ENCODE data around the gene TENM3.
"Not testable (repeated sequence)": the region's sequence is repeated elsewhere in the genome, so short reads cannot be mapped to it uniquely, and the experiment has no call there.

TENM3 gene

DNA sequence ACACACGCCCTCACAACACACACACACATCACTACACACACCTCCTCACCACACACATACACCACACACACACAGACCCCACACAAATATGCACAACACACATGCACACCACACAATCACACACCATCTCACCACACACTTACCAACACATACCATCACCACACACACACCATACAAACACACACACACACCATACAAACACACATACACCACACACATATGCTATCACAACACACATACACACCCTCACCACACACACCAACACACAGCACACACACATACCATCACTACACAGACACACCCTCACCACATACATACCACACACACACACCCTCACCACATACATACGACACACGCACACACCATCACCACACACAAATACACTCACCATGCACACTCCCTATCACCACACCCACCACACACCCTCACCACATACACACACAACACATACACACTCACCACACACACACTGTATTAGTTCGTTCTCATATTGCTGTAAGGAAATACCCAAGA, 567.0 kb downstream of the TENM3 start:
- no peak for DNase-seq (ENCODE audit: low spot score)

DNA sequence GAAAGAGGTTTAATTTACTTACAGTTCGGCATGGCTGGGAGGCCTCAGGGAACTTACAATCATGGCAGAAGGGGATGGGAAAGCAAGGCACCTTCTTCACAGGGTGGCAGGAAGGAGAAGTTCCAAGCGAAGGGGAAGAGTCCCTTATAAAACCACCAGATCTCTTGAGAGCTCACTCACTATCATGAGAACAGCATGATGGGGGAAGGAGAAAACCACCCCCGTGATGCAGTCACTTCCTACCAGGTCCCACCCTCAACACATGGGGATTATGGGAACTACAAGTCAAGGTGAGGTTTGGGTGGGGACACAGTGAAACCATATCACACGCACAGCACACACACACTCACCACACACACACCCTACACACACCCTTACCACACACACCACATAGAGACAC, 569.7 kb downstream of the TENM3 start:
- DNase-seq (ENCODE audit: low spot score), result no peak

DNA sequence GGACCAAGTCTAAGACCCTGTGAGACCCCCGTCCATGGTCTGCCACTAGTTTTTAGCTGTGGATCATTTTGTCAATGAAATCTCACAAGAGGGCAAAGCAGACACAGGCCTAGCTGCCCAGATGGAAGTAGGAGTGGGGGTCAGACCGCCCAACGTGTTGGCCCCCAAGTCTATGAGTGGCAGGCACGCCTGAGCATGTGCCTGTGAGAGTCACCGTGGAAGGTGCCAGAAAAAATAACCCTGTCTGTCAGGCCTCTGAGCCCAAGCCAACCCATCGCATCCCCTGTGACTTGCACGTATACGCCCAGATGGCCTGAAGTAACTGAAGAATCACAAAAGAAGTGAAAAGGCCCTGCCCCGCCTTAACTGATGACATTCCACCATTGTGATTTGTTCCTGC, 570.9 kb downstream of the TENM3 start:
- DNase-seq (ENCODE audit: low spot score), result not testable (repeated sequence)

GRCh38 chr4:182818926-182819730, 575.9 kb downstream of the TENM3 start:
- DNase-seq (ENCODE audit: low spot score), result no peak

DNA sequence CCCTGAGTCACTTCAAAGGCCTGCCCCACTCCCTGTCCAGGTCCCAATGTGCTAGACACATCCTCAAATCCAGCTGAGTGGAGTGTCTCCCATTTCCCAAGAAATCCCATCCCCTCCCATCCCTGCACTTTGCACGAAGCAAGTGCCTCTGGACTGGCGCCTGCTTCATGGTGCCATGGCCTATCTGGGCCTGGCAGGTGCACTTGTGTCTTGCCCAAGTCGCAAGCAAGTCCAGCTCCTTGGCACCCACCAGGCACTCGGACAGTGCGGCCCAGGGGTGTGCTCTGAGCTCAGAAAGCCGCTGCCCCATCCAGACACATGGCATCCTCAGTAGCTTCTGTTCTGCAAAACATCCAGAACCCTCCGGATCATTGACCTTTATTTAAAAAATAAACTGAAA, 576.5 kb downstream of the TENM3 start:
- DNase-seq (ENCODE audit: low spot score), result no peak

DNA sequence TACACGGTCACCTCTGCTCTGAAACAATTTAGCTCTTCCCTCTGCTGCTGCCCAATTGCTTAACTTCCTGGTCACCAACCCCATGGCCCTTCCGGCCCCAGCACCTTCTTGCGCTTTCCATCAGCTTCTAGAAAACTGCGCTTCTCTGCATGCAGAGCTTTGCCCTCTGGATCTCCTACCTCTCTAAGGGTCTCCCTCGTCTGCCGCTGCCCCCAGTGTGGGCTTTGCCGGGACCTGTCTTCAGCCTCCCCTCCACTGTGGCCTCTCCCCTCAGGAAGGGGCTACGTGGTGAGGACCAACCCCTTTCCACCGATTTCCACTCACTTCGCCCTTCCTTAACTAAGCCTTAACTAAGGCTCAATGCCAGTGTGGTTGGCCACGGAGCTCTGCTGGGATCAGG, 579.4 kb downstream of the TENM3 start:
- DNase-seq (ENCODE audit: low spot score), result no peak

DNA sequence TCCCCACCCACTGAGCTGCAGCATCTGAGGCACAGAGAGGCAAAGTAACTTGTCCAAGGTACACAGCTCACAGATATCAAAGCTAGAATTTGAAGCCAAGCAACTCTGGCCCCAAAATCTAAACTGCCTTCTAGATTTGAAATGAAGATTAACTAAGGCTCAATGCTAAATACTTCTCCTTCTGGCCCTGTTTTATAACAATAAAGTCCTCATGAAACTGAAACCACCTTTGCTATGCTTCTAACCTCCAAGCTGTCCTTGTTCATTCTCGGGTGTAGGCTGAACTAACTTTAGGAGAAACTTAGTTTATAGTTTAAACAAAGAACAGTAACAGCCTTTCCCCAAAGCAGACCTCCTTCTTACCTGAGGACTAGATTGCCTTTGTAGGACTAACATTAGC, 580.4 kb downstream of the TENM3 start:
- no peak for DNase-seq (ENCODE audit: low spot score)

- no peak for DNase-seq (ENCODE audit: low spot score)
Observed at GRCh38 chr4:182825003-182825402, 581.8 kb downstream of the TENM3 start.

GRCh38 chr4:182825786-182826185, 582.6 kb downstream of the TENM3 start:
- no peak for DNase-seq (ENCODE audit: low spot score)

DNA sequence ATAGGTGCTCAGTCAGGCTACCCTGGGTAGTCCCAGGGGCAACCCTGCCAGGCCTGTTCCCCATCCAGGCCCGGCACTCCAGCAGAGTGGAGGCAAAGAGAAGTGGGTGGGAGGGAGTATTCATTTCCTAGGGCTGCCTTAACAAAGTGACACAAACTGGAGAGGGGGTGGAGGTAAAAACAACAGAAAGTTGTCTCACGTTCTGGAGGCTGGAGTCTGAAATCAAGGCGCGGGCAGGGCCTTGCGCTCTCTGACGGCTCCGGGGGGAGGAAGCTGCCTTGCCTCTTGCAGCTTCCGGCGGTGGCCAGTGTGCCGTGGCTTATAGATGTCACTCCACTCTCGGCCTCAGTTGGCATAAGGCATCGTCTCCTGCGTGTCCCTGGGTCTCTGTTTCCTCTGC, 583.2 kb downstream of the TENM3 start:
- peak; percentile 18 for DNase-seq (ENCODE audit: low spot score)

DNA sequence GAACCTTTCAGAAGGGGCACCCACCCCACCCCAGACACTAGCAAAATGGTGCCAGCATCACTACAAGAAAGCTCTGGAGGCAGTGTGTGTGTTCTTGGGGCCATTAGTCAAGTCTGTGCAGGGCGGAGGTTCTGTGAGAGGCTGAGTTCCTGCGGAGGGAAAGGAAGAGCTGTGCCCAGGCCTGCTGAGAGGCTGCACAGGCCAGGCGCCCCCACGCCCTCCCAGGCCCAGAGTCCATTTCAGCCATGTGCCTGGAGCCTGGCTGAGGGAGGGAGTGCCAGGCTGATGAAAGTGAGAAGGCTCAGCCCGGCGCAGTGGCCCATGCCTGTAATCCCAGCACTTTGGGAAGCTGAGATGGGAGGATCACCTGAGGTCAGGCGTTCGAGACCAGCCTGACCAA, 584.0 kb downstream of the TENM3 start:
- no peak for DNase-seq (ENCODE audit: low spot score)

DNA sequence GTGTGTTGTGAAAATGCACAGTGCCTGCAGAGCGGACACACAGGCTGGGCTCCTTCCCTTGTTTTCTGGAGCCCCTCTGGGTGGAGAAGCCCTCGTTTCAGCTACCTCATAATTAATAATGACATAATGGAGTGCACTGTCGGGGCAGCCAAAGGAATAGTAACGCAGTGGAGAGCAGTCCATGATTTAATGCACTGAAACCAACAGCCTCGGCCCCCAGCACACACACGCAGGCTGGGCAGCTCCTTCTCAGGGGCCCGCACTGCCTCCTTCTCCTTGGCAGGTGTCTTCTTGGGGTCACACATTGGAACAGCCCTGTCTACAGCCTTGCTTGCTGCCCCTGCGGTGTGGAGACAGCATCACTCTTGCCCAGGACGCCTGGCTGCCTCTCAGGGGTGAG, 584.8 kb downstream of the TENM3 start:
- no peak for DNase-seq (ENCODE audit: low spot score)

- DNase-seq (ENCODE audit: low spot score), result no peak
Observed at GRCh38 chr4:182828360-182829025, 585.3 kb downstream of the TENM3 start.

DNA sequence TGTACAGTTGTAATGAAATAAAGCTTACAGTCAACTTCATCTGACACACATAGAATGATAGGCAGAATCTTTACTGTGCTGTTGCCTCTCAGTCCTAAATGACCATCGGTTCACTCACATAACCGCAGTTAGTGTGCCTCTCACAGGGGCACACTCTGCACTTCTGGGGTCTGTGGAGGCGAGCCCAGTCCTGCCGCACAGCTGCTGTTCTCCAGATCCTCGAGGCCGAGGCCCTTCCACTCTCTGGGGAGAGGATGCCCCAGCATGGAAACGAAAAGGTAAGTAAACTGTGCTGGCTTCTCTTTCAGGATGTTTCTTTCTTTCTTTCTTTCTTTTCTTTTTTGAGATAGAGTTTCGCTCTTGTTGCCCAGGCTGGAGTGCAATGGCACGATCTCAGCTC, 586.0 kb downstream of the TENM3 start:
- no peak for DNase-seq (ENCODE audit: low spot score)

- DNase-seq (ENCODE audit: low spot score), result no peak
Observed at GRCh38 chr4:182831376-182831775, 588.2 kb downstream of the TENM3 start.

GRCh38 chr4:182832352-182833120, 589.3 kb downstream of the TENM3 start:
- peak; percentile 68 for DNase-seq (ENCODE audit: low spot score)

DNA sequence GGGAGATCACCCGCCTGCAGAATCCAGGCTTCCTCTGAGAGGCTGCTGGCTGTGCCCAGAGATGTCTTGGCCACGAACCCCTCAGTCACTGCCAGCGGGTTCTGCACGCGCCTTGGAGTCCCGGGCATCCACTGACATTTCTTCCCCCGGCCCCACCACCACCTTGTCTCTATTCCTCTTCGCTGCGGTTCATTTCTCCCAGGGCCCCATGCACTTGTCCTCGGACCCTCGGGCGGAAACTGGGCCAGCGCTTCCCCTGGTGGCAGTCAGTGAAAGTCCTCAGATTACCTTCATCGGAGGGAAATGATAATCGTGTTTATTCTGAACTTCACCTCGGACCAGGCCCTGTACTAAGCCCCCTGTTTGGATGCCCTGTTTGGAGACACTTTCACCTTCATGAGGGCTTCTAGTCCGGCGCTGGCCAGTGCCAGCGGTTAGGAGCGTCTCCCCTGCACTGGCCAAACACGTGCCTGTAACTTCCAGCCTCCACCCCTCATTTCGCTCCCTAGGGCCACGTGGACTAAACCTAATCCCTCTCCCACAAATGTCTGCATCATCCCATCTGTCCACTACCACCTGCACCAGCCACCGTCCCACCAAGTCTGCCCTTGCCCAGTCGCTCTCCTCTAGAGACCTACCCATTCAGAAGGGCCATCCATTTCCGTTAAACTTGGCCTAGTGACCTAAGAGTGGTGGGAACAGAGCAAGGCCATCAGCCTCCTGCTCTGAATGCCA, 592.0 kb downstream of the TENM3 start:
- no peak for DNase-seq (ENCODE audit: low spot score)

DNA sequence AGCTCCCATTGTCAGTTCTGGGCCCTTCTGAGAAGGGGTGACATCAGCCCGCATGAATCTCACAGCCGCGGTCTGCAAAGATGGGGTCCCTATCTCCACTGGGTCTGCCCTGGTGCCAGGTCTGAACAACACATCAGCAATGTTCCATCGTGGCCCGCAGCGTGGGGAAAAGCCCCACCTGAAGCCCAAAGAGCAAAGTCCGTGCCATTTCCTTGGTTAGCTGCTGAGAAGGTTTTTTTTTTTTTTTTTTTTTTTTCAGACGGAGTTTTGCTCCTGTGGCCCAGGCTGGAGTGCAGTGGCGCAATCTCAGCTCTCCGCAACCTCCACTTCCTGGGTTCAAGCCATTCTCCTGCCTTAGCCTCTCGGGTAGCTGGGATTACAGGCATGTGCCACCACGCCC, 594.6 kb downstream of the TENM3 start:
- no peak for DNase-seq (ENCODE audit: low spot score)

DNA sequence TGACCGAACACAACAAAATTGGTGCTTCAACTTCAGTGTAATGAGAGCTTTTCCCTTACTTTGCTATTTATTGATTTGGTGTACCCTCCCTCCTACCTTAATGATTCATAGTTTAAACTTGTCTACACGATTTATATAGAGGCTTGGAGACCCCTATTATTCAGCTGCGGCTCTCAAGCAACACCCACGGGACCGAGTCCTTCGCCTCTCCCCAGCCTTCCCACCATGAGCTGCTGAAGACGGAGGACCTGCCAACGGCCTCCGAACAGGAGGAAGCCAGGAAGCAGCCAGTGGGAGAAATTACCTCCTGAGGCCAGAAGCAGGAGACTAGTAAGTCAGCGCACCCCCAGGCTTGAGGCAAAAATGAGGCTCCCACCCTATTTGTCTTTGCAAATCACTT, 595.3 kb downstream of the TENM3 start:
- no peak for DNase-seq (ENCODE audit: low spot score)

- no peak for DNase-seq (ENCODE audit: low spot score)
Observed at GRCh38 chr4:182839256-182839655, 596.1 kb downstream of the TENM3 start.

DNA sequence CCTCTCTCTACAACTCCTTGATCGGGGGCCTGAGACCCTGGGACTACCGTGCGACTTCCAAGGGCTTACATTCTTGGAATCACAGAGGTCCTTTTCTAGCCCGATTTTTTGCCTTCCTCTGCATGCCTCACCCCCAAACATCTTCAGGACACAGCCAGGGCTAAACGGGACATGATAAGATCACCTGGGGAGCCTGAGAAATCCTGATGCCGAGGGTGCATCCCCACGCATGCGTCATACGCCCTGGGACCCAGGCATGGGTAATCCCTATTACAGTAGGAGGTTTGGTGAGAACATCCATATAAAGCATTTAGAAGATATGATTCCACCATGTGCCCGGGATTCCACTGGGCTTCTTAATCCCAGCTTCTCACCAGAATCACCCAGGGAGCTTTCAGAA, 596.9 kb downstream of the TENM3 start:
- DNase-seq (ENCODE audit: low spot score), result no peak

DNA sequence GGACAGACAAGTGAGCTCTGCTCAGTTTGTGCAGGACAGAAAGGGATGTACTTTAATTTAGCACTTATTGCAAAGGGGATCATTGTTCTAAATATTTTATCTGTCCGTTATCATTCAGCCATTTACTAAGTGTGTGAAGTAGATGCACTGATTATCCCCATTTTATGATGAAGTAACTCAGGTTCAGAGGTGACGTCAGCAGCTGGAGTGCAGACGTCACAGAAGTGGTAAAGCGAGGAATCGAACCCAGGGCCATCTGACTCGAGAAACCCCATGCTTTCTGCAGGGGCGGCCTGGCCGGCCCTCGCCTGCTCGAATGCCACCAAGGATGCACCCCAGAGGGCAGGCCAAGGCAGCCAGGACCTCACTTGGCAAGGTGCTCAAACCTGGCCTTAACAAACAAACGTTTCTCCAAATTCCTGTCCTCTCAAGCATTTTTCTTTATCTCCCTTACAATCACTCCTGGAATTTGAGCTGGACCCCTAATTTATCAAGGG, 599.0 kb downstream of the TENM3 start:
- DNase-seq (ENCODE audit: low spot score), result no peak
